SK-N-SH treated with all-trans-retinoic acid at 6 μM for 48 hours (cell line): ENCODE data around the gene MEGF9.

Source experiments
- ARNTL ChIP-seq: fragments of 450-650 bp; formaldehyde crosslinking; IDR thresholded peaks from 2 replicates; pipeline ENCODE4 v1.5.0; 2020; ENCODE audit warnings: low read depth, mild to moderate bottlenecking, moderate library complexity, borderline replicate concordance
- BACH2 ChIP-seq: fragments of 250-450 bp; sonication (Bioruptor Pico); IDR thresholded peaks from 2 replicates; pipeline ENCODE4 v1.9.0; 2021; ENCODE audit warnings: mild to moderate bottlenecking, borderline replicate concordance
- ESRRG ChIP-seq: fragments of 250-450 bp; sonication (Bioruptor Pico); IDR thresholded peaks from 2 replicates; pipeline ENCODE4 v1.6.1; 2021; ENCODE audit warnings: mild to moderate bottlenecking
- GLIS3 ChIP-seq: fragments of 250-450 bp; sonication (Bioruptor Pico); IDR thresholded peaks from 2 replicates; pipeline ENCODE4 v1.5.0; 2020; ENCODE audit warnings: mild to moderate bottlenecking, moderate library complexity
- RARB ChIP-seq: fragments of 250-450 bp; sonication (Bioruptor Pico); IDR thresholded peaks from 2 replicates; pipeline ENCODE4 v1.8.0; 2021; ENCODE audit warnings: mild to moderate bottlenecking, moderate library complexity
- SNAI2 ChIP-seq: fragments of 250-450 bp; sonication (Bioruptor Pico); IDR thresholded peaks from 2 replicates; pipeline ENCODE4 v1.5.0; 2020; ENCODE audit warnings: mild to moderate bottlenecking, moderate library complexity
- TOX ChIP-seq: fragments of 250-450 bp; sonication (Bioruptor Pico); IDR thresholded peaks from 2 replicates; pipeline ENCODE4 v1.8.0; 2021; ENCODE audit warnings: mild to moderate bottlenecking, moderate library complexity, borderline replicate concordance
- ZC3H10 ChIP-seq: fragments of 250-450 bp; sonication (Bioruptor Pico); IDR thresholded peaks from 2 replicates; pipeline ENCODE4 v1.5.1; 2021; ENCODE audit warnings: mild to moderate bottlenecking, moderate library complexity
- ZFP30 ChIP-seq: fragments of 450-650 bp; formaldehyde crosslinking; IDR thresholded peaks from 2 replicates; pipeline ENCODE4 v1.5.0; 2022; ENCODE audit warnings: mild to moderate bottlenecking, moderate library complexity
- ZNF70 ChIP-seq: fragments of 450-650 bp; formaldehyde crosslinking; IDR thresholded peaks from 2 replicates; pipeline ENCODE4 v1.5.0; 2020; ENCODE audit warnings: mild to moderate bottlenecking, moderate library complexity
- ZNF8 ChIP-seq: fragments of 450-650 bp; formaldehyde crosslinking; IDR thresholded peaks from 2 replicates; pipeline ENCODE4 v1.5.0; 2020; ENCODE audit warnings: mild to moderate bottlenecking, moderate library complexity
- TF ChIP-seq, protein P1 (sequence below): fragments of 250-450 bp; sonication (Bioruptor Pico); IDR thresholded peaks from 2 replicates; pipeline ENCODE4 v1.5.1; 2020; ENCODE audit warnings: low read depth, mild to moderate bottlenecking, moderate library complexity
- TF ChIP-seq, protein P2 (sequence below): fragments of 250-450 bp; sonication (Bioruptor Pico); IDR thresholded peaks from 2 replicates; pipeline ENCODE4 v1.5.1; 2021; ENCODE audit warnings: mild to moderate bottlenecking, moderate library complexity
- TF ChIP-seq, protein P3 (sequence below): fragments of 250-450 bp; sonication (Bioruptor Pico); IDR thresholded peaks from 2 replicates; pipeline ENCODE4 v1.8.0; 2020; ENCODE audit warnings: mild to moderate bottlenecking, moderate library complexity, borderline replicate concordance

DNA sequence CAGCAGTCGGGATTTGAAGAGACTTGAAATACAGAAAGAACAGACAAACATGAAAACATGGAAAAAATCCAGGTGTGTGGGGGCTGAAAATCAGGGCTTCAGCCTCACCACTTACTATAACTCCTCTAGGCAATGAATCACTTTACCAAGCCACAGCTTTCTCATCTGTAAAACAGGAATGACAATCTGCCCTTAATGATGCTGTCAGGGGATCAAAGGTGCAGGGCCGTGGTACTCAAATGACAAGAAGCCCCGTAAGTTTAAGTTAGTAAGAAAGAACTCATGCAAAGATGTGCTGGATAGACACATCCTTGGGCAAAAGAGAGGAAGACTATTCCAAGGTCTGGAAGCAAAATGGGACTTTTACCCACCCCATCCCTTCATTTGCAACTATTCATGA lies 44.3 kb upstream of the MEGF9 start:
- TF ChIP-seq TOX (no peak), BACH2 (CRISPR knock-in tag) (no peak), ZC3H10 (CRISPR knock-in tag) (no peak), ZNF8 (no peak), ZNF70 (CRISPR knock-in tag) (no peak), ZFP30 (CRISPR knock-in tag) (no peak), ARNTL (no peak), RARB (CRISPR knock-in tag) (no peak), GLIS3 (CRISPR knock-in tag) (no peak), SNAI2 (CRISPR knock-in tag) (no peak), ESRRG (CRISPR knock-in tag) (no peak)
- TF ChIP-seq, protein P1, sequence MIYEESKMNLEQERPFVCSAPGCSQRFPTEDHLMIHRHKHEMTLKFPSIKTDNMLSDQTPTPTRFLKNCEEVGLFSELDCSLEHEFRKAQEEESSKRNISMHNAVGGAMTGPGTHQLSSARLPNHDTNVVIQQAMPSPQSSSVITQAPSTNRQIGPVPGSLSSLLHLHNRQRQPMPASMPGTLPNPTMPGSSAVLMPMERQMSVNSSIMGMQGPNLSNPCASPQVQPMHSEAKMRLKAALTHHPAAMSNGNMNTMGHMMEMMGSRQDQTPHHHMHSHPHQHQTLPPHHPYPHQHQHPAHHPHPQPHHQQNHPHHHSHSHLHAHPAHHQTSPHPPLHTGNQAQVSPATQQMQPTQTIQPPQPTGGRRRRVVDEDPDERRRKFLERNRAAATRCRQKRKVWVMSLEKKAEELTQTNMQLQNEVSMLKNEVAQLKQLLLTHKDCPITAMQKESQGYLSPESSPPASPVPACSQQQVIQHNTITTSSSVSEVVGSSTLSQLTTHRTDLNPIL (CRISPR knock-in tag), result no peak
- TF ChIP-seq, protein P2, sequence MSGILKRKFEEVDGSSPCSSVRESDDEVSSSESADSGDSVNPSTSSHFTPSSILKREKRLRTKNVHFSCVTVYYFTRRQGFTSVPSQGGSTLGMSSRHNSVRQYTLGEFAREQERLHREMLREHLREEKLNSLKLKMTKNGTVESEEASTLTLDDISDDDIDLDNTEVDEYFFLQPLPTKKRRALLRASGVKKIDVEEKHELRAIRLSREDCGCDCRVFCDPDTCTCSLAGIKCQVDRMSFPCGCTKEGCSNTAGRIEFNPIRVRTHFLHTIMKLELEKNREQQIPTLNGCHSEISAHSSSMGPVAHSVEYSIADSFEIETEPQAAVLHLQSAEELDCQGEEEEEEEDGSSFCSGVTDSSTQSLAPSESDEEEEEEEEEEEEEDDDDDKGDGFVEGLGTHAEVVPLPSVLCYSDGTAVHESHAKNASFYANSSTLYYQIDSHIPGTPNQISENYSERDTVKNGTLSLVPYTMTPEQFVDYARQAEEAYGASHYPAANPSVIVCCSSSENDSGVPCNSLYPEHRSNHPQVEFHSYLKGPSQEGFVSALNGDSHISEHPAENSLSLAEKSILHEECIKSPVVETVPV (CRISPR knock-in tag), result no peak
- TF ChIP-seq, protein P3, sequence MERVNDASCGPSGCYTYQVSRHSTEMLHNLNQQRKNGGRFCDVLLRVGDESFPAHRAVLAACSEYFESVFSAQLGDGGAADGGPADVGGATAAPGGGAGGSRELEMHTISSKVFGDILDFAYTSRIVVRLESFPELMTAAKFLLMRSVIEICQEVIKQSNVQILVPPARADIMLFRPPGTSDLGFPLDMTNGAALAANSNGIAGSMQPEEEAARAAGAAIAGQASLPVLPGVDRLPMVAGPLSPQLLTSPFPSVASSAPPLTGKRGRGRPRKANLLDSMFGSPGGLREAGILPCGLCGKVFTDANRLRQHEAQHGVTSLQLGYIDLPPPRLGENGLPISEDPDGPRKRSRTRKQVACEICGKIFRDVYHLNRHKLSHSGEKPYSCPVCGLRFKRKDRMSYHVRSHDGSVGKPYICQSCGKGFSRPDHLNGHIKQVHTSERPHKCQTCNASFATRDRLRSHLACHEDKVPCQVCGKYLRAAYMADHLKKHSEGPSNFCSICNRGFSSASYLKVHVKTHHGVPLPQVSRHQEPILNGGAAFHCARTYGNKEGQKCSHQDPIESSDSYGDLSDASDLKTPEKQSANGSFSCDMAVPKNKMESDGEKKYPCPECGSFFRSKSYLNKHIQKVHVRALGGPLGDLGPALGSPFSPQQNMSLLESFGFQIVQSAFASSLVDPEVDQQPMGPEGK (CRISPR knock-in tag), result no peak
